GM23248 (cell line): Measurements from ENCODE around the gene GLP1R.

Experiments
- EZH2 ChIP-seq: fragments of 200-600 bp; sonication (generic); IDR thresholded peaks from 2 replicates; pipeline ENCODE4 v1.6.1; 2018; ENCODE audit warnings: antibody characterized with exemption, mild to moderate bottlenecking; ENCODE audit not compliant: insufficient read depth, poor library complexity, severe bottlenecking
- EZH2phosphoT487 ChIP-seq: fragments of 200-600 bp; sonication (generic); IDR thresholded peaks from 2 replicates; pipeline ENCODE4 v1.6.1; 2018; ENCODE audit warnings: antibody characterized with exemption, moderate library complexity, mild to moderate bottlenecking, low read depth; ENCODE audit not compliant: insufficient read depth

- TF ChIP-seq EZH2 (no peak), EZH2phosphoT487 (no peak)
Measured at GRCh38 chr6:39065561-39065960, 17.0 kb downstream of the GLP1R start.
